GM12891 (cell line): Measurements from ENCODE around the gene IMMP2L.
A peak's percentile ranks its signal among the peaks of the same experiment; 100 is the strongest.
"Not testable (repeated sequence)": the region's sequence is repeated elsewhere in the genome, so short reads cannot be mapped to it uniquely, and the experiment has no call there.

Source experiments
- DNase-seq: peaks from one replicate; pipeline ENCODE4 v3.0.0; 2011; ENCODE audit warnings: low spot score; ENCODE audit not compliant: insufficient read length
- FAIRE-seq: peaks from 2 replicates; lab custom pipeline; 2011; peaks lifted over from hg19 to GRCh38; lab: Jason Lieb, UNC
- PAX5 ChIP-seq: IDR thresholded peaks from 2 replicates; pipeline ENCODE4 v1.6.1; 2011; ENCODE audit warnings: low read length, moderate library complexity, mild to moderate bottlenecking; ENCODE audit not compliant: insufficient read depth, severe bottlenecking
- POLR2A ChIP-seq: IDR thresholded peaks from 2 replicates; pipeline ENCODE4 v1.6.1; 2011; ENCODE audit warnings: low read depth, low read length, control low read depth
- POLR2AphosphoS5 ChIP-seq: IDR thresholded peaks from 2 replicates; pipeline ENCODE4 v1.6.1; 2011; ENCODE audit warnings: low read depth, low read length, control low read depth
- POU2F2 ChIP-seq: IDR thresholded peaks from 2 replicates; pipeline ENCODE4 v1.6.1; 2011; ENCODE audit warnings: low read depth, mild to moderate bottlenecking, control low read depth, low read length, moderate library complexity
- SPI1 ChIP-seq: IDR thresholded peaks from 2 replicates; pipeline ENCODE4 v1.6.1; 2011; ENCODE audit warnings: low read depth, low read length, control low read depth
- TAF1 ChIP-seq: IDR thresholded peaks from 2 replicates; pipeline ENCODE4 v1.6.1; 2011; ENCODE audit warnings: low read depth, low read length, control low read depth

Gene IMMP2L

GRCh38 chr7:111587410-111588064 is 25.2 kb upstream of the IMMP2L start:
- no peak for TF ChIP-seq POLR2AphosphoS5
- no peak for TF ChIP-seq POU2F2
- no peak for TF ChIP-seq TAF1
- no peak for TF ChIP-seq SPI1
- TF ChIP-seq POLR2A = no peak
- TF ChIP-seq PAX5 = no peak
- FAIRE-seq = peak; percentile 16

GRCh38 chr7:111586711-111587409 is 24.6 kb upstream of the IMMP2L start:
- TF ChIP-seq PAX5 = no peak
- TF ChIP-seq POU2F2 = no peak
- TF ChIP-seq TAF1 = no peak
- TF ChIP-seq SPI1 = no peak
- no peak for TF ChIP-seq POLR2AphosphoS5
- DNase-seq (no peak), FAIRE-seq (no peak)

More at GRCh38 chr7:111587410-111588064, 25.2 kb upstream of the IMMP2L start:
- no peak for DNase-seq

- DNase-seq, FAIRE-seq: not testable (repeated sequence)
These were observed 19.6 kb upstream of the IMMP2L start for GRCh38 chr7:111581784-111582488.

- not testable (repeated sequence) for FAIRE-seq, DNase-seq
These were observed 18.9 kb upstream of the IMMP2L start for GRCh38 chr7:111581207-111581606.

GRCh38 chr7:111578754-111579153 is 16.5 kb upstream of the IMMP2L start:
- no peak for TF ChIP-seq PAX5
- no peak for TF ChIP-seq POLR2A
- no peak for TF ChIP-seq TAF1
- no peak for TF ChIP-seq SPI1
- no peak for TF ChIP-seq POU2F2
- TF ChIP-seq POLR2AphosphoS5 = no peak
- DNase-seq (no peak), FAIRE-seq (no peak)

GRCh38 chr7:111571720-111572119 is 9.4 kb upstream of the IMMP2L start:
- FAIRE-seq (no peak), DNase-seq (no peak)
- TF ChIP-seq POLR2A (no peak), PAX5 (no peak), POU2F2 (no peak), SPI1 (no peak), POLR2AphosphoS5 (no peak)

GRCh38 chr7:111568870-111569462 is 6.7 kb upstream of the IMMP2L start:
- no peak for TF ChIP-seq POLR2A
- no peak for TF ChIP-seq SPI1
- TF ChIP-seq POU2F2 = peak; percentile 84; the same call in 1 of the 2 replicates
- no peak for DNase-seq
- no peak for FAIRE-seq

GRCh38 chr7:111568419-111568818 is 6.1 kb upstream of the IMMP2L start:
- no peak for TF ChIP-seq SPI1
- no peak for TF ChIP-seq TAF1
- no peak for TF ChIP-seq PAX5
- TF ChIP-seq POLR2AphosphoS5 = no peak
- DNase-seq (no peak), FAIRE-seq (peak; percentile 72)

- FAIRE-seq = peak; percentile 16
These were observed 1.8 kb upstream of the IMMP2L start for GRCh38 chr7:111564078-111564477.

GRCh38 chr7:111561654-111561903 is 713 bp downstream of the IMMP2L start:
- DNase-seq (no peak), FAIRE-seq (no peak)
- TF ChIP-seq TAF1 (no peak), POLR2AphosphoS5 (no peak), PAX5 (no peak), POU2F2 (no peak), POLR2A (no peak), SPI1 (no peak)

More at GRCh38 chr7:111564078-111564477, 1.8 kb upstream of the IMMP2L start:
- no peak for TF ChIP-seq POLR2AphosphoS5
- TF ChIP-seq PAX5 = no peak
- no peak for TF ChIP-seq TAF1
- TF ChIP-seq POU2F2 = no peak
- TF ChIP-seq SPI1 = no peak
- no peak for TF ChIP-seq POLR2A
- DNase-seq = no peak
